ENCODE measurements around the gene RPRD1A. TPM values are rescaled to one million over a fixed set of nuclear protein-coding genes. Genes with fewer than 3 reads are reported as not detected.
"Not testable (repeated sequence)": the region's sequence is repeated elsewhere in the genome, so short reads cannot be mapped to it uniquely, and the experiment has no call there.

The RPRD1A gene
- total RNA-seq, 2 donors from 2014 or later: 32.2 to 32.6 TPM

DNA sequence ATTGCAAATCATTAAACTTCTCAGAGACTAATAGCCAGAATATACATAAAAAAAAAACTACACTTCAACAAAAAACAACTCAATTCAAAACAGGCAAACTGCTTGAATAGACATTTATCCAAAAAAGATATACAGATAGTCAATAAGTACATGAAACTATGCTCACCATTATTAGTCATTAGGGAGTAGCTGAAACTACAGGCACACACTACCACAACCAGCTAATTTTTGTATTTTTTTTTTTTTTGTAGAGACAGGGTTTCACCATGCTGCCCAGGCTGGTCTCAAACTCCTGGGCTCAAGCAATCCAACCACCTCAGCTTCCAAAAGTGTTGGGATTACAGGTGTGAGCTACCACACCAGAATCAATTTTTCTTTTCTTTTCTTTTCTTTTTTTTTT is 16.9 kb downstream of the RPRD1A start:
- no peak for DNase-seq (ENCODE audit: low spot score in 2 of 2)
- no peak for ATAC-seq
- Mint-ChIP-seq H3K9me3 (peaks cover 4 to 28% of the 10 kb centered on the region in 2 donors), H3K36me3 (peaks cover 18 to 66% of the 10 kb centered on the region in 2 donors), H3K27ac (no peak overlapping the region)

DNA sequence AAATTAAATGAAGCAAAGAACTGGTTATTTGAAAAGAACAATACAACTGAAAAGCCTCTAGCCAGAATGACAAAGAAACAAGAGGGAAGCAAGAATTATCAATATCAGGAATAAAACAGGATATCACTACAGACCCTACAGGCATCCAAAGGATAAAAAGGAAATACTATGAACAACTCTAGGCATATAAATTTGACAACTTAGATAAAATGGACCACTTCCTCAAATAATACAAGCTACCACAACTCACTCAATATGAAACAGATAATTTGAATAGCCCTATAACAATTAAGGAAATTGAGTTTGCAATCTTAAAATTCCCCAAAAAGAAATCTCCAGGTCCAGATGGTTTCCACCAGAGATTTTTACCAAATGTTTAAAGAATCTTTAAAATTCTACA is 19.8 kb downstream of the RPRD1A start:
- peaks cover 4 to 21% of the 10 kb centered on the region in 2 donors for H3K9me3 Mint-ChIP-seq
- ATAC-seq (no peak), DNase-seq (ENCODE audit: low spot score in 2 of 2) (no peak)
- peaks cover 10 to 52% of the 10 kb centered on the region in 2 donors for H3K36me3 Mint-ChIP-seq
- H3K27ac Mint-ChIP-seq: no peak overlapping the region

DNA sequence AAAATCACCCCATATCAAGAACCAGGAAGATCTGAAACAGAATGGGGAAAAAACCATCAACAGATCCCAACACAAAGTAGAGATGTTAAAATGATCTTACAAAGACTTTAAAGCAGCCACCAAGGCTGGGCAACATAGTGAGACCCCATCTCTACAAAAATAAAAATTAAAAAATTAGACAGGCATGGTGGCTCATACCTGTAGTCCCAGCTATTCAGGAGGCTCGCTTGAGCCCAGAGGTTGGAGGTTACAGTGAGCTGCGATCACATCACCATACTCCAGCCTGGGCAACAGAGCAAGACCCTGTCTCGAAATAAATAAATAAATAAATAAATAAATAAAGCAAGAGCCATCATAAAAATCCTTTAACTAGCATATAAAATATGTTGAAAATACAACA is 20.5 kb downstream of the RPRD1A start:
- no peak for ATAC-seq
- Mint-ChIP-seq H3K36me3 (peaks cover 5 to 48% of the 10 kb centered on the region in 2 donors), H3K27ac (no peak overlapping the region), H3K9me3 (peaks cover 4 to 20% of the 10 kb centered on the region in 2 donors)
- no peak for DNase-seq (ENCODE audit: low spot score in 2 of 2)

DNA sequence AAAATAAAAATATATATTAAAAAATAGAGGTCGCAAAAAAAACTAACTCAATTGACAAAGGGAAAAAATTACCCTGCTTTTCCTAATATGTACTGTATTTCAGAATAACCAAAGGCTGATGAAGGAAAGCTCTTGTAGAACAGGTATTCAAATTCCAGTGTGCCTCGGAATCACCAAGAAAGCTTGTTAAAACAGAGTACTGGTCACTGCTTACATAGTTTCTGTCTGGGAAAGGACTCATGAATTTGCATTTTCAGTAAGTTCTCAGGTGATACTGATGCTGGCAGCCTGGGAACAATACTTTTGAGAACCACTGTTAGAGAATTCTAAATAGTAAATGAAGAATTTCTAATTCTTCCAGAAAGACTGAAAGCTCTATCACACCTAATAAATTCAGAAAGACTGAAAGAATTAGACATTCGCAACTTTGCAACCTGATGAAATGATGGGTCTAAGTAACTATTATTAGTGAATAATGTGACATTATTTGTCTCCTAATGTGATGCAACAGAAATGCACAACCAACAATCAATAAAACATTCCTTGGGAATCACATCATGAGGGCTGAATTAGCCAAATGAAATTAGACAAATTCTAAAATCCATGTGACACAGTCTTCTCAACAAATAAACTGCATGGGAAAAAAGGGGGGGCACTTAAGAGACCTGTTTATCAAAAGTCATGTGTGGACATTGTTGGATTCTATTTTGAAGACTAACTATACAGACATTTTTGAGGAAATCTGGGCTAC is 21.9 kb downstream of the RPRD1A start:
- DNase-seq (ENCODE audit: low spot score in 2 of 2) (no peak), ATAC-seq (no peak)
- H3K36me3 Mint-ChIP-seq: peaks cover 0 to 50% of the 10 kb centered on the region in 2 donors
- no peak overlapping the region for H3K27ac Mint-ChIP-seq
- H3K9me3 Mint-ChIP-seq: peaks cover 0 to 20% of the 10 kb centered on the region in 2 donors

DNA sequence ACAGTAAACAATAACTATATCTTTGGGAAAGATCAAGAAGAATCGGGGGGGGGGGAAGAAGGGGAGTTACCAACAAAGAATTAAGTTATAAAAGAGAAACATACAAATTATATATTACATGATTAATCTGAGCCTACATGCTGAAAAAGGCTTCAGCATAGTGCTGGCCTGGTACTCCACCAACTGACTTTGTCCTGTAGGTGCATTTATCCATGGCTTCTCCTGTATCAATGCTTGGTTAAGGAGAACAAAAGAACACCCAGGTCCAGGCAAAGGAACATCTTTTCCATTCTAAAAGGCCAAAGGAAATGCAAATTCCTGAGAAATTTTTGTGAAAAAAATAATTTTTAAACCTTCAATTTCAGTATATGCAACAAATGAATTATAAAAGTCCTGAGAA is 24.2 kb downstream of the RPRD1A start:
- DNase-seq (ENCODE audit: low spot score in 2 of 2) (no peak), ATAC-seq (no peak)
- Mint-ChIP-seq H3K27ac (no peak overlapping the region), H3K9me3 (peaks cover 0 to 19% of the 10 kb centered on the region in 2 donors), H3K36me3 (peaks cover 0 to 58% of the 10 kb centered on the region in 2 donors)

DNA sequence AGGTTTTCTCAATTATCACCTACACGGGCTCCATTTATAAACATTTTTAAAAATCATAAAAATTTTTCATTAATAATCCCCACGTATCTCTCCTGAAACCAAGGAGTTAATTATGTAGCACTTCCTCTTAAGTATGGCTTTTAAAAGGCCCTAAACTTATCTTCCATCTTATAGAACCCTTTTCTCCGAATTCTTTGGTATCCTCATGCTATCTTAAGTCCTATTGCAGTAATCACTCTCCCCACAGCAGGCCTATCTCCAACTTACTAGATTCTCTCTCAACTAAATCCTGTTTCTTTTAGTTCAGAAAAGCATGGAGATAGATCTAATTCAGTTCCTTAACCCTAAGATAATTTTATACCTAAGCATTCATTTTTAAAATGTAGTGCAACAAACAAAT is 26.2 kb downstream of the RPRD1A start:
- H3K27ac Mint-ChIP-seq: no peak overlapping the region
- peaks cover 6 to 58% of the 10 kb centered on the region in 2 donors for H3K36me3 Mint-ChIP-seq
- peaks cover 0 to 22% of the 10 kb centered on the region in 2 donors for H3K9me3 Mint-ChIP-seq
- no peak for ATAC-seq
- no peak for DNase-seq (ENCODE audit: low spot score in 2 of 2)

DNA sequence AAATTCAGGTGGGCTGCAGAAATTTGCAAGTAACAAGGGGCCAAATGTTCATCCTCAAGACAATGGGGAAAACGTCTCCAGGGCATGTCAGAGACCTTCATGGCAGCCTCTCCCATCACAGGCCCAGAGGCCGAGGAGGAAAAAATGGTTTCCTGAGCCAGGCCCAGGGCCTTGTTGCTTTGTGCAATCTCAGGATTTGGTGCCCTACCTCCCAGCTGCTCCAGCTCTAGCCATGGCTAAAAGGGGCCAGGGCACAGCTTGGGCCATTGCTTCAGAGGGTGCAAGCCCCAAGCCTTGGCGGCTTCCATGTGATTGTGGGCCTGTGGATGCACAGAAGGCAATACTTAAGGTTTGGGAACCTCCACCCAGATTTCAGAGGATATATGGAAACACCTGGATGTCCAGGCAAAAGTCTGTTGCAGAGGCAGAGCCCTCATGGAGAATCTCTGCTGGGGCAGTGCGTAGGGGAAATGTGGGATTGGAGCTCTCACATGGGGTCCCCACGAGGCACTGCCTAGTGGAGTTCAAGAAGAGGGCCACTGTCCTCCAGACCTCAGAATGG is 29.2 kb downstream of the RPRD1A start:
- DNase-seq (ENCODE audit: low spot score in 2 of 2) (no peak), ATAC-seq (no peak)
- Mint-ChIP-seq H3K9me3 (peaks cover 0 to 22% of the 10 kb centered on the region in 2 donors), H3K36me3 (peaks cover 6 to 56% of the 10 kb centered on the region in 2 donors), H3K27ac (no peak overlapping the region)

DNA sequence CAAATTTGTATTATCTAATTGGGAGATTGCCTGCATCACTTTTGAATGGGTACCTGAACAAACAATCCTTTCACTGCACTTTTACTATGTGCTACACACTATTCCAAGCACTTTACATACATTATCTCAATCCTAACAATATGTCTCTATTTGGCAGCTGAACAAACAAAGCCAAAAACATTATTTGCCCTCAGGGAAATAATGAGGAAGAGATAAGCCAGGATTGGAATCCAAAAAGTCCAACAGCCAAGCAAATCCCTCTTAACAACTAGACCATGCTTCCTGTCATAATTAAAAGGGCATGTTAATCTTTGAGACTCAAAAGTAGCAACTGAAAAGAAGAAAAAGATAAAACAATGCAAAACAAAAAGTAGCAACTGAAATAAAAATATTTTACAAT is 32.1 kb downstream of the RPRD1A start:
- Mint-ChIP-seq H3K27ac (peak overlapping the region in 1 of 2 donors; percentile 62), H3K36me3 (peaks cover 6 to 37% of the 10 kb centered on the region in 2 donors), H3K9me3 (peaks cover 0 to 16% of the 10 kb centered on the region in 2 donors)
- ATAC-seq (no peak), DNase-seq (ENCODE audit: low spot score in 2 of 2) (no peak)

DNA sequence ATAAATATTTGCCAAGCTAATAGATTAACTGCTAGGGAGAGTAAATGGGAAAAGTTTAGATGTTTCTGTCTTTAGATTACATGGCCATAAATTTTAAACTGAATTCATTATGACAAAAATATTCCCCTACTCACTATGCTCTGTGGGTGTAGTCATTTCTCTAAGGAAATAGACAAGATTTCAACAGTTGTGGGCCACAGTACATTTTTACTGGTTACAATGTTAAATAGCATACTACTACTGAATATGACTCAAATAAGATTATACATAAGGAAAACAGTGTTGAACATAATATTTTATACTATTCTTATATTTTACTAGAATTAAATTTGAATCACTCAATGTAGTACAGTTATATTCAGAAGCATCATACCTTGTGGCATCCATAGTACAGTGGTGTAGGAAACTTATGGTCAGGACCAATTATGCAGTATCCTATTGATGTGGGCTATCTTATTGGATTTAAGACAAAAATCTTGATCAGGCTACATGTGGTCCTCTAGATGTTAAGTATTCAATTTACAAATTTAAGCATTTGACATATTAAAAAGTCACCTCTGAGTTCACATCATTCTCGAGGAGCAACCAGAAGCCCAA is 33.0 kb downstream of the RPRD1A start:
- ATAC-seq: peak; percentile 26 to 53
- Mint-ChIP-seq H3K27ac (no peak overlapping the region), H3K36me3 (peaks cover 6 to 28% of the 10 kb centered on the region in 2 donors), H3K9me3 (peaks cover 0 to 9% of the 10 kb centered on the region in 2 donors)
- no peak for DNase-seq (ENCODE audit: low spot score in 2 of 2)

DNA sequence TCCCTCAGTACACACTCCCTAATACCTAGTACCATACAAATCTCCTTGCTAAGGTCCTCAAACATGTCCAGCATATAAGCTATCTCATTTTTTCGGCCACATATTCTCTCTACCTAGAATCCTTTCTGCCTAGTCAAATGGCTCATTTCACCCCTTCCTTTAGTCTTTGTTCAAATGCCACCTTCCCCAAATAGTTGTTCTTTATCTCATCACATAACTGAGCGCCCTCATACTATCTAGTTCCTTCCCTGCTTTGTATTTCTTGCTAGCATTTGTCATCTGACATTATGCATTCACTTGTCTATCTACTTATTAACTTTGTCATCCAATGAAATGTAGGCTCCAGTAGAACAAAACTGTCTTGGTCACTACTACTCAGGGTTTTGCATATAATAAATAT is 35.5 kb downstream of the RPRD1A start:
- Mint-ChIP-seq H3K9me3 (peaks cover 0 to under 1% of the 10 kb centered on the region in 2 donors), H3K36me3 (peaks cover 0 to 4% of the 10 kb centered on the region in 2 donors), H3K27ac (no peak overlapping the region)
- DNase-seq (ENCODE audit: low spot score in 2 of 2): no peak
- ATAC-seq: no peak

DNA sequence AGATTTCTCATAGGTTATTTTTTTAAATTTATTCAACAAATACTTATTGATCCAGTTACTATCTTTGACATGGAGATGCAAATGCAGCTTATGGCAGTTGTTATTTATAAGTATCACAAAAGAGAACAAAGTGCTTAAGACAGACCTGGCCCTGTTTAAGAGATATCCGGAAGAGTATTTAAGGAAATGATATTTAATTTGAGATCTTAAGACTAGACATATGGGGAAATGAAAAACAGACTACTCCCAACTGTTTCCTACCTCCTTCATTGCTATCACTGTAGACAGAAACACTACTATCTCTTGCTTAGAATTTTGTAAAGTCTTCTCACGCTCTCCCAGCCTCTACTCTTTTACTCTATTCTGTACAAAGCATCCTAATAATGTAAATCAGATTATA is 36.0 kb downstream of the RPRD1A start:
- Mint-ChIP-seq H3K9me3 (no peaks in the 10 kb centered on the region), H3K27ac (no peak overlapping the region), H3K36me3 (no peaks in the 10 kb centered on the region)
- ATAC-seq (no peak), DNase-seq (ENCODE audit: low spot score in 2 of 2) (no peak)

DNA sequence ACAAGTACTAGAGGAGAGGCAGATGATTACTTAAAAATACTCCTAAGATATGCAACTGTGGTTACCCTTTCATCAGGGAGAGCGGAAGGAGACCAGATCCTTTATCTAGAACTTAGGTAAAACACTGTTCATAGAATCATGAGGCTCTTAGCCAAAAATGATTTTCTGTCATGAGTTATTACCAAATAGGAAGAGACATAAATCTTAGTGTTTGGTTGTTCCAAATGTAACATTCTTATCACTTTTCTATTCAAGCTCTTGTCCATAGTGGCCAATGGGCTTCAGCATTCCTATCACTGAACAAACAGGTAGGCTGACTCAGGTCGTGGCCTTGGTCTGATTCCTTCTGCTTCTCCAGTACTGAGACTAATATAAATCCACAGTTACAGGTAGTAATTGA is 38.5 kb downstream of the RPRD1A start:
- no peak overlapping the region for H3K27ac Mint-ChIP-seq

DNA sequence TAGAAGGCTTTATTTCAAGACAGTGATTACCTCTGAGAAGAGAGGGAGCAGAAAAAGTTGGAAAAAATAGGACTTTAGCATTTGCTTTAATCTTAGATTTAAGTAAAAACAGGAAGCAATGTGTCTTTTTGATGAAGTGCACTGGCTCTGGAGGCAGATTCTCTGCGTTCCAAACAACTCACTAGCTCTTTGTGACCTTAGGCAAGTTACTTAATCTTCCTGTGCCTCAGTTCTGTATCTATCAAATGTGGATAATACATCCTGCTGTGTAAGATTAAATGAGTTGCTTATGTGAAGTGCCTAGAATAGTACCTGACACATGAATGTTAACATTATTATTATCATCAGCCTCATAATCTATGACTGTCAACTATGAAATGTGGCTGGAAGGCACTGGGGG is 42.3 kb downstream of the RPRD1A start:
- H3K27ac Mint-ChIP-seq: no peak overlapping the region
- DNase-seq (ENCODE audit: low spot score in 2 of 2): no peak
- H3K9me3 Mint-ChIP-seq: no peaks in the 10 kb centered on the region
- no peaks in the 10 kb centered on the region for H3K36me3 Mint-ChIP-seq
- no peak for ATAC-seq

More for the DNA sequence above, 38.5 kb downstream of the RPRD1A start:
- Mint-ChIP-seq H3K36me3 (no peaks in the 10 kb centered on the region), H3K9me3 (no peaks in the 10 kb centered on the region)
- ATAC-seq: no peak
- no peak for DNase-seq (ENCODE audit: low spot score in 2 of 2)

DNA sequence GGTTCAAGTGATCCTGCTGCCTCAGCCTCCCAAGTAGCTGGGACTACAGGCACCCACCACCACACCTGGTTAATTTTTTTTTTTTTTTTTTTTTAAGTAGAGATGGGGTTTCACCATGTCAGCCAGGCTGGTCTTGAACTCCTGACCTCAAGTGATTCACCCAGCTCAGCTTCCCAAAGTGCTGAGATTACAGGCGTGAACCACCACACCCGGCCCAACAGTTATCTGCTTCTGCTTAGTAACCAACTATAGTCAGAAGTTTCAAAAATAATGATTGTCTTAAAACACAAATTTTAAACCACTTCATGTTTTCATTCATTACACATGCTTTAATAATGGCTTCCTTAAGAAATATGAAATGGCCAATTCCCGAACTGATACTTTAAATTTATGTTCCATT is 43.1 kb downstream of the RPRD1A start:
- H3K27ac Mint-ChIP-seq; H3K36me3 Mint-ChIP-seq; ATAC-seq; DNase-seq (ENCODE audit: low spot score in 2 of 2); H3K9me3 Mint-ChIP-seq: not testable (repeated sequence)

DNA sequence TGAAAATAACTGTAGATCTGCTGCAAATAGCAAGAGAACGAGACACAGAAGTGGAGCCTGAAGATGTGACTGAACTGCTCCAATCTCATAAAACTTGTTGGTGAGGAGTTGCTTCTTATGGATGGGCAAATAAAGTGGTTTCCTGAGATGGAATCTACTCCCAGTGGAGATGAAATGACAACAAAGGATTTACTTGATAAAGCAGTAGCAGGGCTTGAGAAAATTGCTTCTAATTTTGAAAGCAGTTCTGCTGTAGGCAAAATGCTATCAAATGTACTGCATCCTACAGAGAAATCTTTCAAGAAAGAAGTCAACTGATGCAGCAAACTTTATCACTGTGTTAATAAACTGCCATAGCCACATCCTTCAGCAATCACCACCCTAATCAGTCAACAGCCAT is 44.0 kb downstream of the RPRD1A start:
- H3K27ac Mint-ChIP-seq: no peak overlapping the region
- ATAC-seq (no peak), DNase-seq (ENCODE audit: low spot score in 2 of 2) (no peak)
- H3K9me3 Mint-ChIP-seq: no peaks in the 10 kb centered on the region
- H3K36me3 Mint-ChIP-seq: no peaks in the 10 kb centered on the region

DNA sequence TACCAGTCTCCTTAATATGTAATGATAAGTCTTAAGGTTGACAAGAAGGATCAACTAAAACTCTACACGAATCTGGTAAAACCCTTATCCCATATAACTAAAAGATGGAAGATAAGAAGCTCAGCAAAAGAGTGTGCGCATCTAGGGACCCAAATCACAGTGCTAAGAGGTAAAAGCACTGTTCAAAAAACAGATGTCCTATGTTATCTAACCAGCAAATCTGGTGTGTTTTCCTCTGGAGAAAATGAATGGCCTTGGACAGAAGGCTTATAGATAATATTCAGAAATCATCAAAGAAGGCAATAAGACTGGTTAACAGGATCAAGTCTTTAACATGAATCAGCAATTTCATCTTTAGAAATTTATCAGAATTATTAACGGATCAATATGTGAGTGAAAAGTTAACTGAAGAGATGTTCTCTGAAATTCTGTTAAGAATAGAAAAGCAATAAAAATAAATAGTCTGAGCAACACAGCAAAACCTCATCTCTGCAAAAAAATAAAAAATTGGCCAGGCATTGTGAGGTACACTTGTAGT is 47.1 kb downstream of the RPRD1A start:
- Mint-ChIP-seq H3K27ac (no peak overlapping the region), H3K36me3 (no peaks in the 10 kb centered on the region), H3K9me3 (no peaks in the 10 kb centered on the region)
- ATAC-seq (no peak), DNase-seq (ENCODE audit: low spot score in 2 of 2) (no peak)

DNA sequence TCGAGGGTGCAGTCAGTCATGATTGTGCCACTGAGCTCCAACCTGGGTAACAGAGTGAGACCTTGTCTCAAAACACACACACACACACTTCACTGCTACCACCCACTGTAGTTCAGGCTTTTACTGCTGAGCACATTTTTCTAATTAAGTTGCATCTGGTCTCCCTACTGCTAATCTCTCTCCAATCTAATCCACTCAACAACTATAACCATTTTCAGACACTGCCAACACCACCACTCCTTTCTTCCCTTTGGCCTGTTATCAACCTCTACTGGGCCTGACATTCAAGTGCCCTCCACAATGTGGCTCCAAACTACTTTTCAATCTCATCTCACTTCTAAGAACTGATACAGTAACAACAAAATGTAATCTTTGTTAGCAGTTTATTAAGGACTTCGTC is 50.1 kb downstream of the RPRD1A start:
- no peaks in the 10 kb centered on the region for H3K9me3 Mint-ChIP-seq
- H3K27ac Mint-ChIP-seq: peak overlapping the region in 1 of 2 donors; percentile 38
- no peaks in the 10 kb centered on the region for H3K36me3 Mint-ChIP-seq
- ATAC-seq (no peak), DNase-seq (ENCODE audit: low spot score in 2 of 2) (no peak)

Measured in activated naive CD4-positive, alpha-beta T cell treated with anti-CD3 and anti-CD28 coated beads, Interleukin-2, amount 50 U/mL, for 72 hours (primary cell).